Activated CD4-positive, alpha-beta memory T cell treated with anti-CD3 and anti-CD28 coated beads, Interleukin-2, amount 10 ng/mL, durations not matched to agents 7 days and 5 days (primary cell): Measurements from ENCODE around the gene MTMR2. TPM values are rescaled to one million over a fixed set of nuclear protein-coding genes. Genes with fewer than 3 reads are reported as not detected.

Source experiments
- CTCF ChIA-PET: fragments of 350-600 bp; sonication (Branson Sonifier 250); formaldehyde crosslinking; loops from one replicate; lab custom pipeline; 2021; ENCODE audit warnings: antibody characterized with exemption, inconsistent platforms; lab: Charles Lee
- POLR2A ChIA-PET: fragments of 350-600 bp; sonication (Branson Sonifier 250); formaldehyde crosslinking; loops from one replicate; lab custom pipeline; 2021; ENCODE audit warnings: antibody characterized with exemption; lab: Charles Lee
- DNase-seq: peaks from one replicate; pipeline ENCODE4 v3.0.0-alpha.2; 2020
- H3K27ac Mint-ChIP-seq: one replicate; pipeline ENCODE4 v1.8.0; 2021; ENCODE audit warnings: mild to moderate bottlenecking, mixed read lengths
- H3K27me3 Mint-ChIP-seq: one replicate; pipeline ENCODE4 v1.8.0; 2021; ENCODE audit warnings: mixed read lengths
- H3K36me3 Mint-ChIP-seq: one replicate; pipeline ENCODE4 v1.8.0; 2021; ENCODE audit warnings: low read depth, mixed read lengths
- H3K4me1 Mint-ChIP-seq: one replicate; pipeline ENCODE4 v1.8.0; 2021; ENCODE audit warnings: mixed read lengths
- H3K4me3 Mint-ChIP-seq: one replicate; pipeline ENCODE4 v1.8.0; 2021; ENCODE audit warnings: mild to moderate bottlenecking, mixed read lengths
- H3K9me3 Mint-ChIP-seq: one replicate; pipeline ENCODE4 v1.8.0; 2021; ENCODE audit warnings: mixed read lengths
- total RNA-seq, 2 experiments: library from RNA; stranded (reverse); gene quantifications; one replicate each; pipeline ENCODE4 v1.2.3, GENCODE V29; 2021

The MTMR2 gene
- total RNA-seq, 2 experiments from 2014 or later = 16.1 to 19.0 TPM

DNA sequence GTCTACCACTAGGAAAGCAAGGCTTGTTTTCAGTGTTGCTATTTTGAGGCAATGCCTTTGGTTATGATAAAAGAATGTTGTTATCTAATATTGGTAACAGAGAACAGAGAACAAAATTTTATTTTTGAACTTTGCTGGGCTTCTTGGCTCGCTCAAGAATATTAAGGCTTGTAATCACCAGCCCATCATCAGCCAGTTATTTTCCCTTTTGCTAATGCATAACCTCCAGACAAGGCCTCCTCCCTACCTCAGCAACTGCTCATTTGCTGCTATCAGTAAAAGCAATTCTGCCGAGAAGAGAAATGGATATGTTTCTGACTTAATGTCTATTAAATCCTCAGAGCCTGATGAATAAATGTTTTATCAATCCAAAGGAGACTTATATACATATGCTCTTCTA is 8.9 kb downstream of the MTMR2 start:
- Mint-ChIP-seq H3K27me3 (no peaks in the 10 kb centered on the region), H3K4me1 (peaks cover 6% of the 10 kb centered on the region)
- CTCF ChIA-PET = no interaction called here

DNA sequence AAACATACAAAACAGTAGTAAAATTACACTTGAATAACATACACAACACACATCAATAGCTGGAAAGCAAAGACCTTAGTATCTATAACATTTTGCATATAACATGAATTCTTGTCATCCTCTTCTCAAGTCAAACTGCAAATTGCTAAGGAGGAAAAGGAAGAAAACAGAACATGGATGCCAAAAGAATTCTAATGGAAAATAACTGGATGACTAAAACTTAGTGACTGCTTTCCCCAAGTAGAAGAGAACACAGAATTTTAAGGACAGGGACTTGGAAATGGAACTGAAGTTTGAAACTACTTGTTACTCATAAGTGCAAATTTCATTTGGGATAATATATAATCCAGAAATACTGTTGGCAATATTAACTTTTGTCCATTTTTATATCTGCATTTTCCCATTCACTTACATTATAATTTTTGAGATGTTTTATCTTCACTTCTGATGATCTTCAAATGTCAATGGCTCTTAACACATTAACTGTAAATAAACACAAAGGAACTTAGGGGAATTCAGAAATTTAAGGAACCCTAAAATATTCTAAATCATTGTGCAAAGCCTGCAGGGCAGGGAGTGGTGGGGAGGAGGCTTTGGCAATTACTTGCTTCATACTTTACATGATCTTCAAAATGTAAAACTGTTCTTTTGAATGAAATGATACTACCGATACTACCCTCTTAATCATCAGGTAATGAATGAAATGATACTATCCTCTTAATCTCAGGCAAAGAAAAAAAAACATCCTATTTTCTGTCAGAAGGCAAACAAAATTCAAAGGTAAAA is 9.9 kb downstream of the MTMR2 start:
- H3K4me3 Mint-ChIP-seq = no peak overlapping the region
- no peaks in the 10 kb centered on the region for H3K27me3 Mint-ChIP-seq
- H3K4me1 Mint-ChIP-seq = peaks cover 6% of the 10 kb centered on the region
- no peak overlapping the region for H3K27ac Mint-ChIP-seq
- ChIA-PET CTCF (no interaction called here), POLR2A (no interaction called here)
- no peaks in the 10 kb centered on the region for H3K36me3 Mint-ChIP-seq
- DNase-seq = no peak
- H3K9me3 Mint-ChIP-seq = no peaks in the 10 kb centered on the region

More for the DNA sequence above, 8.9 kb downstream of the MTMR2 start:
- H3K27ac Mint-ChIP-seq = no peak overlapping the region
- H3K9me3 Mint-ChIP-seq = no peaks in the 10 kb centered on the region
- H3K4me3 Mint-ChIP-seq = no peak overlapping the region
- no peak for DNase-seq
- POLR2A ChIA-PET = no interaction called here
- no peaks in the 10 kb centered on the region for H3K36me3 Mint-ChIP-seq

DNA sequence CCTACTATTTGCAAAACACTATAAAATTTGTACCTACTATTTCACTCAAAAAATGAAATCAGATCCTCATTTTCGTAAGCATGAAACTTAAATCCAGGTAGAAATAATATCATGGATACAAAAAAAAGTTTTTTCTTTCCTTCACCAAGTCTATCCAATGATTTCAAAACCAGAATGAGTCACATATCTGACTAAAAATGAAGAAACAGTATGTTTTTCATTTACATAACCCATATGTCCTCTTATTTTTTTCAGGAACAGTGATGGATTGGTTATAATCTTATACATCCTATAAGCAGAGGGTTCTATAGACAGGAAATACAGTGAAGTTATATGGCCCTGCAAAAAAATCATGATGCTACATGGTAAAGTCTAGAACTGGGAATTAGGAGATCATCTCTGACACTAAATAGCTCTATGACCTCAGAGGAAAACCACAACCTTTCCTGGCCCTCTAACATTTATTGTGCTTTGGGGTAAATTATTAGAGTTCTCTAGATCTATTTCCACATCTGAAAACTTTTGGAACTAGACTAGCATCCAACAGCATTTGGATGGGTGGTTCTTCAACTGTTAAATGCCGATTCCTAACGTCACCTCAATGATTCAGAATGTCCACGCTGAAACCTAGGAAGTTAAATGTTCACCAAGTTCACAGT is 10.9 kb downstream of the MTMR2 start:
- no peak overlapping the region for H3K27ac Mint-ChIP-seq
- no peaks in the 10 kb centered on the region for H3K27me3 Mint-ChIP-seq
- H3K4me1 Mint-ChIP-seq = peaks cover 6% of the 10 kb centered on the region
- H3K36me3 Mint-ChIP-seq = peaks cover under 1% of the 10 kb centered on the region
- POLR2A ChIA-PET = no interaction called here
- no peaks in the 10 kb centered on the region for H3K9me3 Mint-ChIP-seq
- H3K4me3 Mint-ChIP-seq = no peak overlapping the region
- CTCF ChIA-PET = no interaction called here
- no peak for DNase-seq

DNA sequence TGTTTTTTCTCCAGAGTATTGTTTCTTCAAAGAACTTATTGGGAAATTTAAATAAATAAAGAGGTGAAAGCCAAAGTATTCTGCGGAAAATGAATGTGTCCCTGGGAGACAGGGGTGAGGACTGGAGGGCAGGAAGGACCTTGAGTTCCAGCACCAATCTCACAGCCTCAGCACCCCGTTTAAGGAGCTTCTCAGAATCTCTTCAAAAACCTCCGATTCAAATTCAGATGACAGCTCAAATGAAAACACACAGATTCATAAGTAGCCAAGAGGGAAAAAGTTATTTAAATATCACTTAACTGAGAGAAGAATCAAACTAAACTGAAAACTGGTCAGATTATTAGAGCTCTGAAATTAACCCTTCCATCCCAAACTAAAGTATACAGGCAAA is 12.5 kb downstream of the MTMR2 start:
- Mint-ChIP-seq H3K27ac (no peak overlapping the region), H3K4me3 (no peak overlapping the region), H3K4me1 (peaks cover 10% of the 10 kb centered on the region), H3K36me3 (peaks cover 10% of the 10 kb centered on the region), H3K9me3 (no peaks in the 10 kb centered on the region), H3K27me3 (no peaks in the 10 kb centered on the region)
- ChIA-PET POLR2A (no interaction called here), CTCF (interaction anchor here (0.8 kb wide), 1 partner anchor 12 kb away, joined by 4 read pairs; the partner anchor contains the start of gene MTMR2)
- DNase-seq = no peak

DNA sequence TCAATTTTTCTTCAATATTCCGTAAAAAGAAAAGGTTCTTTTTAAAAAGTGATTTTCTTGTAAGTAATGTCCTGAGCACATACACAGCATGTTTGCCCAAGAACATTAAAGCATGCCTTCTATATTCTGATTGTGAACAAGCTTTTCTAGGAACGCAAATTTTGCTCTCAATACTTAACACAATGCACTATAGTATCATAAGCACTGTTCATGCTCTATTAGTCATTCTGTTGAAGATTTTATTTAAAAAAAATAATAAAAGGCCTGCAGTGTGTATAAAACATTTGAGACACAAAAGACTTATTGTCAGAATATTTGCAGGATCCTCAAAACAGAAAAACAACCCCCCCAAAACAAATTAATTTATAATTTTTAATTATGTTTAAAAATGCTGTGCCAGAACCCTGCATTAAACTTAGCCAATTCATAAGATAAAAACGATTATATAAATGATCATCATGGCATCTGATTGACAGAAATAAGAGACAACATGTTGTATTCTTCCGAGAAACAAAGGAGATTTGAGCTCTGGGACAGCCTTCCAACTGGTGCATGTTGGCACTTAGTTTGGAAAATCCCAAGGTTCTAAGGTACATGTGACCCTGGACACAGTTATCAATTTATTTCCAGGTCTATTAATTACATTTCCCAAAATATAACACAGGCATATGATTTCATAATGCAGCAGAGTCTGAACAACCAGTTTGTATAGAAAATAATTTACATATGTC is 13.1 kb downstream of the MTMR2 start:
- peaks cover 10% of the 10 kb centered on the region for H3K4me1 Mint-ChIP-seq
- no peaks in the 10 kb centered on the region for H3K9me3 Mint-ChIP-seq
- no peak overlapping the region for H3K27ac Mint-ChIP-seq
- CTCF ChIA-PET = interaction anchor here (0.8 kb wide), 1 partner anchor 13 kb away, joined by 4 read pairs; the partner anchor contains the start of gene MTMR2
- DNase-seq = no peak
- no peaks in the 10 kb centered on the region for H3K27me3 Mint-ChIP-seq
- H3K4me3 Mint-ChIP-seq = no peak overlapping the region
- POLR2A ChIA-PET = no interaction called here
- peaks cover 11% of the 10 kb centered on the region for H3K36me3 Mint-ChIP-seq

DNA sequence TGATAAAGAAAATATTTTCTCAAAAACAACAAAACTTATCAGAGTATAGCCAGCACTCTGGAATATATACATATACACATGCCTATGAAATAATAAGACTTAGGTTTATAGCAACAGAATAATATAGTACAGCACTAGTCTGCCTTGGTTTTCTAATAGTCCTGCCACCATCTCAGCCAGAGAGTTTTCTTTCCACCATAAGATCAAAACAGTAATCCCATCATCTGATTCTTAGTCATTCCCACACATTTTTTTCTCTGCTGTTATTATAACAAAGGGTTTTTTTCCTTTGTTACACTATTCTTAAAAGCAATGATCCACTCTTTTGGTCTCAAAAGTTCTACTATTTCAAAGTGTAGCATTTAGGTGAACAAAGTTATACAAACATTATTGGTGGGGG is 15.1 kb downstream of the MTMR2 start:
- Mint-ChIP-seq H3K27me3 (no peaks in the 10 kb centered on the region), H3K4me1 (peaks cover 10% of the 10 kb centered on the region), H3K36me3 (peaks cover 11% of the 10 kb centered on the region), H3K9me3 (no peaks in the 10 kb centered on the region), H3K4me3 (no peak overlapping the region), H3K27ac (no peak overlapping the region)
- DNase-seq = no peak
- POLR2A ChIA-PET = no interaction called here
- CTCF ChIA-PET = no interaction called here

DNA sequence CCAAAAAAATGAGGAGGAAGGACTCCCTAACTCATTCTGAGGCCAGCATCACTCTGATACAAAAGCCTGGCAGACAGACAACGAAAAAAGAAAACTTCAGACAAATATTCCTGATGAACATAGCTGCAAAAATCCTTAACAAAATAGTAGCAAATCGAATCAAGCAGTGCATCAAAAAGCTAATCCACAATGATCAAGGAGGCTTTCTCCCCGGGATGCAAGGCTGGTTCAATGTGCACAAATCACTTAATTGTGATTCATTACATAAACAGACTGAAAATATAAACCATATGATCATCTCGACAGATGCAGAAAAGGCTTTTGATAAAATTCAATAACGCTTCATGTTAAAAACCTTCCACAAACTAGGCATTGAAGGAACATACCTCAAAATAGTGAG is 16.4 kb downstream of the MTMR2 start:
- no peaks in the 10 kb centered on the region for H3K27me3 Mint-ChIP-seq
- DNase-seq = no peak
- H3K4me1 Mint-ChIP-seq = peaks cover 4% of the 10 kb centered on the region
- no peak overlapping the region for H3K4me3 Mint-ChIP-seq
- H3K9me3 Mint-ChIP-seq = no peaks in the 10 kb centered on the region
- POLR2A ChIA-PET = no interaction called here
- CTCF ChIA-PET = interaction anchor here (1.4 kb wide), 1 partner anchor 435 kb away, joined by 5 read pairs; the partner anchor contains the start of gene MAML2
- peaks cover 11% of the 10 kb centered on the region for H3K36me3 Mint-ChIP-seq
- no peak overlapping the region for H3K27ac Mint-ChIP-seq

DNA sequence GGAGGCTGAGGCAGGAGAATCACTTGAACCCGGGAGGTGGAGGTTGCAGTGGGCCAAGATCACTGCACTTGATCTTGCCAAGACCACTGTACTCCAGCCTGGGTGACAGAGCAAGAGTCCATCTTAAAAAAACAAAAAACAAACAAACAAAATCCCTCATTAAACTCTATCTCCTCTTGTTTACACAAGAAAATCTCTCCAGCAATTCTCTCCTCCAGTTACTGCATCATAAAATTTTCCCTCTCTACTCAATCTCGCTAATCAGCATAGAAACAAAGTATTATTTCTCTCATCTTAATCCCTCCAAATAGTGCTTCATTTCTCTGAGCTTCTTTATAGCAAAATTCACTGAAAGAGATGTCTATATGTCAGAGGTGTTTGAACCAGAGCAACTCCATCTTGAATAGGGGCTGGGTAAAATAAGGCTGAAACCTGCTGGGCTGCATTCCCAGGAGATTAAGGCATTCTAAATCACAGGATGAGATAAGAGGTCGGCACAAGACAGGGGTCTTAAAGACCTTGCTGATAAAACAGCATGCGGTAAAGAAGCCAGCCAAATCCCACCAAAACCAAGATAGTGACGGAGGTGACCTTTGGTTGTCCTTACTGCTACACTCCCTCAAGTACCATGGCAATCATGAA is 19.8 kb downstream of the MTMR2 start:
- ChIA-PET CTCF (no interaction called here), POLR2A (no interaction called here)
- Mint-ChIP-seq H3K27me3 (no peaks in the 10 kb centered on the region), H3K27ac (no peak overlapping the region), H3K36me3 (peaks cover 11% of the 10 kb centered on the region), H3K4me1 (peaks cover 4% of the 10 kb centered on the region), H3K9me3 (no peaks in the 10 kb centered on the region), H3K4me3 (no peak overlapping the region)
- no peak for DNase-seq

DNA sequence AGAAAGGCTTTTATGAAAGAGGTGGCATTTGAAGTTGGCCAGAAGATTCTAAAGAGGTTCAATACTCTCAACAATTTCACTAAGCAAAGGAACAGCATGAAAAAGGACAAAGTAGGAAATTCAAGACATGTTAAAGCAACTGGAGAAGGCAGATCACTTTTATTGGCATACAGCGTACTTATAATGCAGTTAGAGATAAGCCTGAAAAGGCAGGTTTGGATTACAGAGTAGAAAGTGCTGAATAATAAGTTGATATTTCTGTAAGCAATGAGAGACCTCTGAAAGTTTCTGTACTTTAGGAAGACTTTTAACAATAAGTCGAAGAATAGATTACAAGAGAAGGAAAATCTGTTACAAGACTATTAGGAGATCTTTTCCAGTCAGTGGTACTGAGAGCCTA is 25.1 kb downstream of the MTMR2 start:
- Mint-ChIP-seq H3K9me3 (no peaks in the 10 kb centered on the region), H3K27ac (no peak overlapping the region), H3K36me3 (no peaks in the 10 kb centered on the region), H3K27me3 (no peaks in the 10 kb centered on the region), H3K4me3 (no peak overlapping the region), H3K4me1 (no peaks in the 10 kb centered on the region)
- ChIA-PET CTCF (interaction anchor here (1.0 kb wide), 1 partner anchor 17 kb away, joined by 3 read pairs; no protein-coding TSS in a partner anchor), POLR2A (no interaction called here)
- DNase-seq = no peak

DNA sequence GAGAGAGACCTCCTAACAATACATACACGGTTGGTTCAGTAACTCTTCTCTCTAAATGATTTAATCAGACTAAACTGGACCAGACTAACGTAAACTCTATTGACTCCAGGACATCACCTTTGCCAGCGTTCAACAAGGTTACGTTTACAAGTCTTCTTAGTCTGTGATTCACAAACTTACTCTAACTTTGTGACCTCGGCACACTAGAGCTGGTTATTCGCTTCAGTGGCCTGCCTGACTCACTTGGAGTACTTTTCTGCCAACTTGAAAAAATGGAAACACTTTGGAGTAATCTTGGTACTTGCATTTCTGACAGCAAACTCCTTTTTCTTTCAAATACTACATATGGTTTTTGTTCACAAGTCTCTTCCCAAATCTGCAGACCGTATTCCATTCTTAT is 26.2 kb downstream of the MTMR2 start:
- no peaks in the 10 kb centered on the region for H3K9me3 Mint-ChIP-seq
- no peak for DNase-seq
- no peak overlapping the region for H3K4me3 Mint-ChIP-seq
- no peaks in the 10 kb centered on the region for H3K36me3 Mint-ChIP-seq
- POLR2A ChIA-PET = no interaction called here
- no peaks in the 10 kb centered on the region for H3K4me1 Mint-ChIP-seq
- H3K27ac Mint-ChIP-seq = no peak overlapping the region
- no peaks in the 10 kb centered on the region for H3K27me3 Mint-ChIP-seq
- CTCF ChIA-PET = no interaction called here

DNA sequence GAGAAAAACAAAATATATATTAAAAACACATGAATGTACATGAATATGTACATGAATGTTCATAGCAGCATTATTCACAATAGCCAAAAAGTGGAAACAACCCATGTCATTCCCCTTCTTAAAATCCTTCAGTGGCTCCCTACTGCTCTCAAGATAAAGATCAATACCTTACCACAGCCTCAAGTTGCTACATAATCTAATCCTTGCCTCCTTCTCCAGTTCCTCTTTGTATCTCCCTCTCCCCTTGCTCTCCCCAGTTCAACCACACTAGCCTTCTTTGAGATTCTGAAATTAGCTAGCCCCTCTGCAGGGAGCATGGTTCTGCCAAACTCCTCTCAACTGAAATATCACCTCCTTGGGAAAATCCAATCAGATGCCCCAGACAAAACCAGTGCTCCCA is 28.1 kb downstream of the MTMR2 start:
- no peak overlapping the region for H3K4me3 Mint-ChIP-seq
- no peak for DNase-seq
- H3K36me3 Mint-ChIP-seq = no peaks in the 10 kb centered on the region
- H3K27me3 Mint-ChIP-seq = no peaks in the 10 kb centered on the region
- H3K9me3 Mint-ChIP-seq = no peaks in the 10 kb centered on the region
- H3K27ac Mint-ChIP-seq = no peak overlapping the region
- no peaks in the 10 kb centered on the region for H3K4me1 Mint-ChIP-seq
- CTCF ChIA-PET = interaction anchor here (0.7 kb wide), 1 partner anchor 990 kb away, joined by 3 read pairs; no protein-coding TSS in a partner anchor
- POLR2A ChIA-PET = no interaction called here

DNA sequence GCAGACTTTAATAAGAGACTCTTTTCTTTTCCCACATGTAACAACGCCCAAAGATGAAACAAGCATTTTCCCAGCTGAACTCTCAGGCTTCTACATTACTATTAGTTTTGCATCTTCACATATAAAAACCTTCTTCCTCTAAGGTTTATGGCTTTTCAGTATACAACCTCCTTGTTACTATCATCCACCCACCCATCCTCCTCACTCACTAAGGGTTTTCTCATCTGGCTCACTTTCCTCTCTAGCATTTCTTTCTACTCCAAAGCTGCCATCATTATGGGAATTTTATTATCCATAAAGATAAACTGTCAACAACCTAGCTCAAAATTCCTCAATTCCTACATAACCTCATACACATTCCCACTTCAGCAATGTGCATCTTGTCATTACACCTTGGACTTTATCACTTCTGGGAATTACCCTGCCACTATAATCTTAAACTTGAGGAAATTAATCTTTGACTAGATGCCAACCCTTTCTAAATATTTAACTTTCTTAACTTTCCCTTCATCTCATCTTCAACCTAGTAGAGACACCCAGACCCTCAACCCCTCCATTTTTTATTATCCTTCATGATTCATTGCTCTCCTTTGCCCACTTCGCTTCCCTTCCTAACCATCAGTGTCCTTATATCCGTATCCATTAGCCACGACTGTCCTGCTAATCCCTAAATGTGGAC is 30.9 kb downstream of the MTMR2 start:
- H3K27me3 Mint-ChIP-seq = no peaks in the 10 kb centered on the region
- no peaks in the 10 kb centered on the region for H3K9me3 Mint-ChIP-seq

More for the DNA sequence above, 30.9 kb downstream of the MTMR2 start:
- Mint-ChIP-seq H3K36me3 (peaks cover 2% of the 10 kb centered on the region), H3K4me1 (no peaks in the 10 kb centered on the region), H3K4me3 (no peak overlapping the region), H3K27ac (no peak overlapping the region)
- ChIA-PET POLR2A (no interaction called here), CTCF (no interaction called here)
- no peak for DNase-seq
